Left forelimb (tissue), 1 donor: Measurements from ENCODE around the gene METRNL.
"Not testable (repeated sequence)": the region's sequence is repeated elsewhere in the genome, so short reads cannot be mapped to it uniquely, and the experiment has no call there.

Source experiments
- DNase-seq: peaks from one replicate; pipeline ENCODE4 v3.0.0-alpha.2; 2018; ENCODE audit warnings: low spot score

METRNL gene

GRCh38 chr17:83108709-83109108, 29.3 kb downstream of the METRNL start:
- no peak for DNase-seq

GRCh38 chr17:83109386-83109785, 30.0 kb downstream of the METRNL start:
- no peak for DNase-seq

- DNase-seq = peak; percentile 84
Measured at GRCh38 chr17:83109793-83110645, 30.6 kb downstream of the METRNL start.

- DNase-seq = no peak
Measured at GRCh38 chr17:83110735-83111134, 31.3 kb downstream of the METRNL start.

GRCh38 chr17:83111516-83112282, 32.3 kb downstream of the METRNL start:
- DNase-seq = no peak

GRCh38 chr17:83113381-83113780, 34.0 kb downstream of the METRNL start:
- no peak for DNase-seq

GRCh38 chr17:83113792-83114191, 34.4 kb downstream of the METRNL start:
- no peak for DNase-seq

GRCh38 chr17:83114706-83115105, 35.3 kb downstream of the METRNL start:
- no peak for DNase-seq

GRCh38 chr17:83115202-83115651, 35.8 kb downstream of the METRNL start:
- DNase-seq = no peak

- no peak for DNase-seq
Measured at GRCh38 chr17:83115832-83116231, 36.4 kb downstream of the METRNL start.

- DNase-seq = no peak
Measured at GRCh38 chr17:83116311-83116771, 36.9 kb downstream of the METRNL start.

GRCh38 chr17:83116783-83117555, 37.6 kb downstream of the METRNL start:
- no peak for DNase-seq

GRCh38 chr17:83117583-83117982, 38.2 kb downstream of the METRNL start:
- DNase-seq = no peak

GRCh38 chr17:83118071-83118841, 38.8 kb downstream of the METRNL start:
- no peak for DNase-seq

GRCh38 chr17:83119987-83120864, 40.8 kb downstream of the METRNL start:
- no peak for DNase-seq

GRCh38 chr17:83121473-83121872, 42.1 kb downstream of the METRNL start:
- DNase-seq = not testable (repeated sequence)

GRCh38 chr17:83121921-83122820, 42.8 kb downstream of the METRNL start:
- no peak for DNase-seq

GRCh38 chr17:83122834-83123233, 43.4 kb downstream of the METRNL start:
- DNase-seq = peak; percentile 44
